H1 (cell line): ENCODE measurements around the gene ZNF302. TPM values are rescaled to one million over a fixed set of nuclear protein-coding genes. Genes with fewer than 3 reads are reported as not detected.

Experiments
- RAD21 ChIP-seq, 2 experiments: IDR thresholded peaks in 1 of 2; conservative IDR thresholded peaks in 1 of 2; 2 replicates each; pipeline ENCODE4 v1.6.1; 2011; ENCODE audit warnings: low read depth in 2 of 2, low read length in 2 of 2, improper control_type of control experiment in 1 of 2, inconsistent platforms in 1 of 2, mild to moderate bottlenecking in 1 of 2, moderate library complexity in 1 of 2
- SAP30 ChIP-seq: fragments of 300-600 bp; sonication (generic); IDR thresholded peaks from 2 replicates; pipeline ENCODE4 v1.7.1; 2012; ENCODE audit warnings: low read length, moderate library complexity, mild to moderate bottlenecking, inconsistent platforms; ENCODE audit not compliant: insufficient read depth, insufficient replicate concordance
- polyA plus RNA-seq, 7 experiments: library from polyadenylated mRNA; depleted of rRNA in 3 of 7; stranded (reverse) in 5 of 7; unstranded in 2 of 7; fragments of >200 nt in 5 of 7; fragments of 200-250 nt in 2 of 7; gene quantifications; 1 replicate in 5 of 7; 2 replicates in 1 of 7; 4 replicates in 1 of 7; pipeline versions ENCODE4 v1.2.1 to v1.2.3, GENCODE V29; 2011 to 2013; ENCODE audit warnings: missing spikeins in 2 of 7, mixed read lengths in 2 of 7
- total RNA-seq: library from RNA; stranded (reverse); fragmentation: NEBNext Ultra II Directional; extraction: Animal tissue kit (Norgen Biotek cat#: 25700); gene quantifications from 2 replicates; pipeline ENCODE4 v1.2.1, GENCODE V29; 2021
- TF ChIP-seq, protein P1 (sequence below), 3 experiments: IDR thresholded peaks; 1 replicate in 2 of 3; 2 replicates in 1 of 3; pipeline versions ENCODE4 v1.5.1 to v1.6.1; 2011; ENCODE audit warnings: low read length in 3 of 3, mild to moderate bottlenecking in 3 of 3, inconsistent platforms in 2 of 3, low read depth in 1 of 3, moderate library complexity in 1 of 3; ENCODE audit not compliant: insufficient read depth in 1 of 3; ENCODE audit errors: control extremely low read depth in 1 of 3
- TF ChIP-seq, protein P2 (sequence below): IDR thresholded peaks from 2 replicates; pipeline ENCODE4 v1.6.1; 2011; ENCODE audit warnings: low read depth, mild to moderate bottlenecking, low read length; ENCODE audit not compliant: insufficient read depth
- TF ChIP-seq, protein P3 (sequence below): IDR thresholded peaks from 2 replicates; pipeline ENCODE4 v1.6.1; 2011; ENCODE audit warnings: low read length, improper control_type of control experiment

ZNF302 gene
- total and polyA plus RNA-seq, 2 of the 8 experiments (the other 6 are each of a cell fraction or from before 2014, with no cell fraction given) = 9.1 to 20.4 TPM

DNA sequence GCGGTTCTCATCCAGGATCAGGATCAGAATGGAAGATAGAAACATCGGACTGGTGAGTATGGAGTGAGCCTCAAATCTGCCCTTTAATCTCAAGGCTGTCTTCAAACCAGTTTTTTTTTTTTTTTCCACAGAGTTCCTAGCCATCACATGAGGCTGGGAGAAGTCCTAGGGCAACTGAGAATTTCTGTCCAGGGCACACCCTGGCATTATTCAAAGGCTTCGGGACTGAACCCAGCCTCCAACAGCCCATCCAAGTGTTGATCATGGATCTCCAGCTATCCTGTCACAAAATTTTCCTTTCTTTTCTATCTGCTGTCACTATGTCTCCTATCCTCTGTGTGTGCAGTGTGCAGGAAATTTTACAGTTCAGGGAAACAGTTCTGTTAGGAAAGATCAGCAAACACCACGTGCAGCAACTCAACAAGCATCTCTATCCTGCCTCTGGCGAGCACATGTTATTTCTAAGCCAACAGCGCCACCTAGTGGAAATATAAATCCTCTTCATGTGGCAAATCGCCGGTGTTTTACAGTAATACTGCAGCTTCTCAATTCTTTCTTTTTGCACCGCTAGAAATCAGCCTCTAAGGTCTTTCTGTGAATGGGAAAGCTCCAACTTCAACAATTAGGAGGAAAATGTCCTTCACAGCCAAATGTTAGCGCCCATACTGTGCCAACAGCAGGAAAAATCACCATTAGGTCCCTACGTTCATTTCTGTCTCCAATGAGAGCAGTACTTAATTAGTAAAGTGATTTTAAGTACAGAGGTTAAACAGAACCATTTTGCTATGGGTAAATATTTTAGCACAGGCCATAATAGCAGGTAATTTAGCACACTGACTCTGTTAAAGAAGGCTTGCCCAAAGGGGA, 35.1 kb downstream of the ZNF302 start (continued):
- TF ChIP-seq, protein P1, sequence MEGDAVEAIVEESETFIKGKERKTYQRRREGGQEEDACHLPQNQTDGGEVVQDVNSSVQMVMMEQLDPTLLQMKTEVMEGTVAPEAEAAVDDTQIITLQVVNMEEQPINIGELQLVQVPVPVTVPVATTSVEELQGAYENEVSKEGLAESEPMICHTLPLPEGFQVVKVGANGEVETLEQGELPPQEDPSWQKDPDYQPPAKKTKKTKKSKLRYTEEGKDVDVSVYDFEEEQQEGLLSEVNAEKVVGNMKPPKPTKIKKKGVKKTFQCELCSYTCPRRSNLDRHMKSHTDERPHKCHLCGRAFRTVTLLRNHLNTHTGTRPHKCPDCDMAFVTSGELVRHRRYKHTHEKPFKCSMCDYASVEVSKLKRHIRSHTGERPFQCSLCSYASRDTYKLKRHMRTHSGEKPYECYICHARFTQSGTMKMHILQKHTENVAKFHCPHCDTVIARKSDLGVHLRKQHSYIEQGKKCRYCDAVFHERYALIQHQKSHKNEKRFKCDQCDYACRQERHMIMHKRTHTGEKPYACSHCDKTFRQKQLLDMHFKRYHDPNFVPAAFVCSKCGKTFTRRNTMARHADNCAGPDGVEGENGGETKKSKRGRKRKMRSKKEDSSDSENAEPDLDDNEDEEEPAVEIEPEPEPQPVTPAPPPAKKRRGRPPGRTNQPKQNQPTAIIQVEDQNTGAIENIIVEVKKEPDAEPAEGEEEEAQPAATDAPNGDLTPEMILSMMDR (IDR thresholded peaks at IDR 0.05; ENCODE audit: control extremely low read depth in 1 of 3, insufficient read depth in 1 of 3, low read depth in 1 of 3, low read length in 3 of 3) = peak in 2 of 3 experiments; percentile 61 to 76; a peak in 3 of 4 replicates
- TF ChIP-seq, protein P2, sequence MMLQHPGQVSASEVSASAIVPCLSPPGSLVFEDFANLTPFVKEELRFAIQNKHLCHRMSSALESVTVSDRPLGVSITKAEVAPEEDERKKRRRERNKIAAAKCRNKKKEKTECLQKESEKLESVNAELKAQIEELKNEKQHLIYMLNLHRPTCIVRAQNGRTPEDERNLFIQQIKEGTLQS = no peak
- no peak for TF ChIP-seq SAP30
- TF ChIP-seq, protein P3, sequence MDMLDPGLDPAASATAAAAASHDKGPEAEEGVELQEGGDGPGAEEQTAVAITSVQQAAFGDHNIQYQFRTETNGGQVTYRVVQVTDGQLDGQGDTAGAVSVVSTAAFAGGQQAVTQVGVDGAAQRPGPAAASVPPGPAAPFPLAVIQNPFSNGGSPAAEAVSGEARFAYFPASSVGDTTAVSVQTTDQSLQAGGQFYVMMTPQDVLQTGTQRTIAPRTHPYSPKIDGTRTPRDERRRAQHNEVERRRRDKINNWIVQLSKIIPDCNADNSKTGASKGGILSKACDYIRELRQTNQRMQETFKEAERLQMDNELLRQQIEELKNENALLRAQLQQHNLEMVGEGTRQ = 0 out of 2 replicates have a peak, but pooled peaks have one; percentile 4
- peak; percentile 89 to 90 for TF ChIP-seq RAD21 (IDR thresholded peaks at IDR 0.05 in 1 of 2, conservative IDR thresholded peaks at IDR 0.05 in 1 of 2; ENCODE audit: low read depth in 2 of 2, low read length in 2 of 2)
